Measurements from ENCODE around the gene SERPINA7.
A peak's percentile ranks its signal among the peaks of the same experiment; 100 is the strongest.

Gene SERPINA7

GRCh38 chrX:106037835-106038473, 573 bp downstream of the SERPINA7 start:
- no peaks in the 10 kb centered on the region for H3K27me3 Mint-ChIP-seq (ENCODE audit: low read depth)
- H3K9me3 Mint-ChIP-seq: no peaks in the 10 kb centered on the region
- H3K4me1 Mint-ChIP-seq: no peaks in the 10 kb centered on the region
- no peak for TF ChIP-seq CTCF (IDR thresholded peaks at IDR 0.05; ENCODE audit: unreplicated experiment in 3 of 3)
- H3K36me3 Mint-ChIP-seq (ENCODE audit: low read depth): no peaks in the 10 kb centered on the region
- H3K4me3 Mint-ChIP-seq: no peak overlapping the region
- no peak overlapping the region for H3K27ac Mint-ChIP-seq

GRCh38 chrX:106036716-106037115, 1.8 kb downstream of the SERPINA7 start:
- Mint-ChIP-seq H3K27me3 (ENCODE audit: low read depth) (no peaks in the 10 kb centered on the region), H3K4me3 (no peak overlapping the region), H3K36me3 (ENCODE audit: low read depth) (no peaks in the 10 kb centered on the region), H3K4me1 (no peaks in the 10 kb centered on the region), H3K9me3 (no peaks in the 10 kb centered on the region), H3K27ac (no peak overlapping the region)
- no peak for TF ChIP-seq CTCF (IDR thresholded peaks at IDR 0.05; ENCODE audit: unreplicated experiment in 3 of 3)

GRCh38 chrX:106035064-106035463, 3.5 kb downstream of the SERPINA7 start:
- no peaks in the 10 kb centered on the region for H3K36me3 Mint-ChIP-seq (ENCODE audit: low read depth)
- no peak overlapping the region for H3K4me3 Mint-ChIP-seq
- no peaks in the 10 kb centered on the region for H3K27me3 Mint-ChIP-seq (ENCODE audit: low read depth)
- TF ChIP-seq CTCF (IDR thresholded peaks at IDR 0.05; ENCODE audit: unreplicated experiment in 3 of 3): peak in 1 of 3 experiments; percentile 23
- no peaks in the 10 kb centered on the region for H3K4me1 Mint-ChIP-seq
- no peak overlapping the region for H3K27ac Mint-ChIP-seq
- no peaks in the 10 kb centered on the region for H3K9me3 Mint-ChIP-seq

GRCh38 chrX:106023947-106024346, 14.6 kb downstream of the SERPINA7 start:
- Mint-ChIP-seq H3K9me3 (peaks cover 3% of the 10 kb centered on the region), H3K4me1 (no peaks in the 10 kb centered on the region), H3K36me3 (ENCODE audit: low read depth) (no peaks in the 10 kb centered on the region), H3K27ac (no peak overlapping the region), H3K27me3 (ENCODE audit: low read depth) (no peaks in the 10 kb centered on the region), H3K4me3 (no peak overlapping the region)
- no peak for TF ChIP-seq CTCF (IDR thresholded peaks at IDR 0.05; ENCODE audit: unreplicated experiment in 3 of 3)

GRCh38 chrX:106022238-106022637, 16.3 kb downstream of the SERPINA7 start:
- Mint-ChIP-seq H3K27ac (no peak overlapping the region), H3K4me3 (no peak overlapping the region), H3K4me1 (no peaks in the 10 kb centered on the region), H3K27me3 (ENCODE audit: low read depth) (no peaks in the 10 kb centered on the region), H3K9me3 (peaks cover 3% of the 10 kb centered on the region), H3K36me3 (ENCODE audit: low read depth) (no peaks in the 10 kb centered on the region)
- TF ChIP-seq CTCF (IDR thresholded peaks at IDR 0.05; ENCODE audit: unreplicated experiment in 3 of 3): no peak

- TF ChIP-seq CTCF (IDR thresholded peaks at IDR 0.05; ENCODE audit: unreplicated experiment in 3 of 3): no peak
- peaks cover 3% of the 10 kb centered on the region for H3K36me3 Mint-ChIP-seq (ENCODE audit: low read depth)
- no peaks in the 10 kb centered on the region for H3K27me3 Mint-ChIP-seq (ENCODE audit: low read depth)
- no peaks in the 10 kb centered on the region for H3K4me1 Mint-ChIP-seq
- no peak overlapping the region for H3K4me3 Mint-ChIP-seq
- peaks cover 10% of the 10 kb centered on the region for H3K9me3 Mint-ChIP-seq
- H3K27ac Mint-ChIP-seq: no peak overlapping the region
Measured at GRCh38 chrX:106014119-106014775, 24.3 kb downstream of the SERPINA7 start.

Data from nephron (organoid).